Urothelium cell line (cell line): ENCODE results near the gene LCOR.

ENCODE experiments used
- DNase-seq: peaks from one replicate; pipeline ENCODE4 v3.0.0; 2011; ENCODE audit warnings: low spot score, mixed read lengths
- FAIRE-seq: peaks from 2 replicates; lab custom pipeline; 2011; peaks lifted over from hg19 to GRCh38; lab: Jason Lieb, UNC

LCOR gene

DNA sequence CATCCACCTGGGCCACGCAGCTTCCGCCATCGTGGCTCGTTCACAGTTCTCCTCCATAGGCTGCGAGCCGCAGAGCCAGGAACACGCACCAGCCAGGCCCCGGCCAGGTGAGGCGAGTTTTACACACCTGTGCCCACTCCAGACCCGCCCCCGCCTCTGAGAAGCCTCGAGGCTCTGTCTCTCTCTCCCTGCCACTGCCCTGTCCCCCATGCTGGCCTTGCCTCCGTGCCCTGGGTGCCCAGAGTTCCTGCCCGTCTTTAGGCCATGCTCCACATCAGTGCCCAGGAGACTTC lies 211.4 kb downstream of the LCOR start:
- no peak for FAIRE-seq
- no peak for DNase-seq
